Upper lobe of left lung (tissue), 4 donors: ENCODE data around the gene PRSS57.

Experiments used
- CTCF ChIP-seq, 6 experiments: fragments of 450-650 bp in 4 of 6; fragments of 200-600 bp in 2 of 6; sonication (generic) in 2 of 6; IDR thresholded peaks; one replicate each; pipeline ENCODE4 v1.5.1; 2016 to 2019; ENCODE audit warnings: antibody characterized with exemption in 6 of 6
- EP300 ChIP-seq, 4 donors: sonication (generic); formaldehyde crosslinking; IDR thresholded peaks; one replicate each; pipeline ENCODE4 v1.5.1; 2017; ENCODE audit warnings: antibody characterized with exemption in 4 of 4, control low read depth in 2 of 4
- POLR2AphosphoS5 ChIP-seq, 2 donors: sonication (generic); formaldehyde crosslinking; IDR thresholded peaks; one replicate each; pipeline ENCODE4 v1.5.1; 2017; ENCODE audit warnings: antibody characterized with exemption in 2 of 2

GRCh38 chr19:694481-695351 lies 536 bp downstream of the PRSS57 start:
- TF ChIP-seq POLR2AphosphoS5 (IDR thresholded peaks at IDR 0.05) (no peak), CTCF (IDR thresholded peaks at IDR 0.05) (no peak), EP300 (IDR thresholded peaks at IDR 0.05) (no peak)
